CD14-positive monocyte (primary cell): ENCODE measurements around the gene TTC28. TPM values are rescaled to one million over a fixed set of nuclear protein-coding genes. Genes with fewer than 3 reads are reported as not detected.
"Not testable (repeated sequence)": the region's sequence is repeated elsewhere in the genome, so short reads cannot be mapped to it uniquely, and the experiment has no call there.

Experiments used
- DNase-seq, 3 donors: peaks; one replicate each; pipeline ENCODE4 v3.0.0-alpha.2; 2011 to 2022
- H2AFZ ChIP-seq: 2 replicates; pipeline ENCODE4 v1.6.0; 2012; ENCODE audit warnings: mild to moderate bottlenecking, low read depth, low read length, inconsistent platforms; ENCODE audit not compliant: insufficient read depth, poor library complexity, severe bottlenecking
- H3K27ac ChIP-seq, 2 donors: 1 replicate in 1 of 2; 2 replicates in 1 of 2; pipeline ENCODE4 v1.5.1; 2012 to 2013; ENCODE audit warnings: low read length in 2 of 2, control low read depth in 1 of 2, inconsistent platforms in 1 of 2, low read depth in 1 of 2, mild to moderate bottlenecking in 1 of 2
- H3K27me3 ChIP-seq, 2 donors: one replicate each; pipeline versions ENCODE4 v1.6.0 to v1.6.1; 2011 to 2013; ENCODE audit warnings: low read length in 2 of 2; ENCODE audit not compliant: control insufficient read depth in 2 of 2, insufficient read depth in 2 of 2
- H3K36me3 ChIP-seq, 2 donors: replicated peaks in 1 of 2; 1 replicate in 1 of 2; 2 replicates in 1 of 2; pipeline versions ENCODE4 v1.5.1 to v1.6.1; 2012 to 2013; ENCODE audit warnings: low read length in 2 of 2, control low read depth in 1 of 2, inconsistent platforms in 1 of 2, mild to moderate bottlenecking in 1 of 2; ENCODE audit not compliant: insufficient read depth in 2 of 2, control insufficient read depth in 1 of 2
- H3K4me1 ChIP-seq, 2 donors: 1 replicate in 1 of 2; 2 replicates in 1 of 2; pipeline versions ENCODE4 v1.5.1 to v1.6.1; 2012 to 2013; ENCODE audit warnings: low read length in 2 of 2, control low read depth in 1 of 2, inconsistent platforms in 1 of 2, mild to moderate bottlenecking in 1 of 2, moderate library complexity in 1 of 2; ENCODE audit not compliant: insufficient read depth in 2 of 2, control insufficient read depth in 1 of 2
- H3K4me2 ChIP-seq: replicated peaks from 2 replicates; pipeline ENCODE3; 2012; ENCODE audit warnings: low read length, moderate library complexity, mild to moderate bottlenecking; ENCODE audit not compliant: poor library complexity, severe bottlenecking; ENCODE audit errors: extremely low read depth
- H3K4me3 ChIP-seq, 3 experiments: fragments of 200-600 bp in 1 of 3; sonication (generic) in 1 of 3; replicated peaks in 1 of 3; 1 replicate in 2 of 3; 2 replicates in 1 of 3; pipeline ENCODE4 v1.5.1; 2011 to 2013; ENCODE audit warnings: low read length in 3 of 3, mild to moderate bottlenecking in 3 of 3, control low read depth in 2 of 3, low read depth in 2 of 3, inconsistent platforms in 1 of 3, moderate library complexity in 1 of 3
- H3K79me2 ChIP-seq: 2 replicates; pipeline ENCODE4 v1.6.0; 2012; ENCODE audit warnings: mild to moderate bottlenecking, control low read depth, inconsistent platforms, low read length, moderate library complexity; ENCODE audit not compliant: insufficient read depth
- H3K9ac ChIP-seq: 2 replicates; pipeline ENCODE4 v1.6.0; 2017; ENCODE audit warnings: low read length, mild to moderate bottlenecking; ENCODE audit not compliant: insufficient read depth, poor library complexity, severe bottlenecking
- H3K9me3 ChIP-seq, 2 donors: replicated peaks in 1 of 2; 1 replicate in 1 of 2; 2 replicates in 1 of 2; pipeline versions ENCODE4 v1.5.1 to v1.6.1; 2012 to 2013; ENCODE audit warnings: low read length in 2 of 2, control low read depth in 1 of 2; ENCODE audit not compliant: control insufficient read depth in 1 of 2, insufficient read depth in 1 of 2
- H4K20me1 ChIP-seq: 2 replicates; pipeline ENCODE4 v1.6.0; 2012; ENCODE audit warnings: mild to moderate bottlenecking, low read length, control low read depth, moderate library complexity; ENCODE audit not compliant: insufficient read depth
- H3K27ac Mint-ChIP-seq, 7 donors: one replicate each; pipeline ENCODE4 v1.8.0; 2020; ENCODE audit warnings: mild to moderate bottlenecking in 7 of 7, mixed read lengths in 7 of 7, moderate library complexity in 6 of 7, inconsistent platforms in 2 of 7
- H3K27me3 Mint-ChIP-seq, 3 donors: one replicate each; pipeline ENCODE4 v1.8.0; 2021 to 2022; ENCODE audit warnings: low read depth in 3 of 3, mild to moderate bottlenecking in 3 of 3, mixed read lengths in 3 of 3, moderate library complexity in 3 of 3, inconsistent platforms in 1 of 3
- H3K36me3 Mint-ChIP-seq, 2 donors: one replicate each; pipeline ENCODE4 v1.8.0; 2020; ENCODE audit warnings: mixed read lengths in 2 of 2, inconsistent platforms in 1 of 2, mild to moderate bottlenecking in 1 of 2
- H3K4me1 Mint-ChIP-seq: one replicate; pipeline ENCODE4 v1.8.0; 2020; ENCODE audit warnings: mild to moderate bottlenecking, mixed read lengths
- H3K4me3 Mint-ChIP-seq, 2 donors: one replicate each; pipeline ENCODE4 v1.8.0; 2020; ENCODE audit warnings: mild to moderate bottlenecking in 2 of 2, mixed read lengths in 2 of 2, moderate library complexity in 1 of 2
- H3K9me3 Mint-ChIP-seq, 7 donors: one replicate each; pipeline ENCODE4 v1.8.0; 2020 to 2022; ENCODE audit warnings: mixed read lengths in 7 of 7, mild to moderate bottlenecking in 6 of 7, moderate library complexity in 6 of 7, inconsistent platforms in 2 of 7
- WGBS: methylation state at CpG from one replicate; pipeline ENCODE4 v1.1.5; 2013; ENCODE audit warnings: missing lambda C conversion rate; ENCODE audit not compliant: insufficient coverage; 5-methylcytosine and 5-hydroxymethylcytosine counted together
- intact Hi-C, 2 donors: fragments of 100-400 bp; cut with micrococcal nuclease; formaldehyde crosslinking; loops; one replicate each; pipeline versions ENCODE4 v1.15.0 to v1.15.1; 2023
- polyA plus RNA-seq, 3 donors: library from polyadenylated mRNA; depleted of rRNA in 1 of 3; unstranded in 2 of 3; stranded (reverse) in 1 of 3; fragments of 300-500 nt in 2 of 3; fragments of >200 nt in 1 of 3; fragmentation: Illumina TruSeq in 2 of 3; gene quantifications; 1 replicate in 2 of 3; 2 replicates in 1 of 3; pipeline ENCODE4 v1.2.3, GENCODE V29; 2012 to 2021
- TF ChIP-seq, protein P1 (sequence below): fragments of 200-600 bp; IDR thresholded peaks from one replicate; pipeline ENCODE4 v1.8.0; 2022; ENCODE audit warnings: antibody characterized with exemption, mild to moderate bottlenecking

The TTC28 gene
- polyA plus RNA-seq, 3 donors, result 0.24 to 0.61 TPM; not detected in 1

DNA sequence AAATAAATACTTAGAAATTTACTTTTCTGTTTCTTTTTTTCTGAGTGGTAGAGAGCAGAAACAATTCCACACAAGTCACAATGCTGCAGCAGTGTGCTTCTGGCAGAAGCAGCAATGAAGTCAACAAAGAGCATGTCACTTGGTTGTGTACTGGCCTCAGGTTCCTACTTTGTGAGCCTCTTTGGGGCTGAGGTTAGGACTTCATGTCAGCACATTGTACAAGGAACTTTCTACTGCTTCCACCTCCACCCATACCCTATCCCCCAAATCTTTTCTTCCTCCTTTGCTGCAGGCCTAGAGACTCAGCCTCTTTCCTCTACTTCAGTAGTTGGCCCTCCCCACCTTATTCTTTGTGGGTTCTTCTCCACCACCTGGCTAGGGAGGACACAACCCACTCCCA lies 507.9 kb downstream of the TTC28 start:
- intact Hi-C loops, result no loop called here
- no peak for DNase-seq
- H3K36me3 Mint-ChIP-seq, result no peaks in the 10 kb centered on the region
- H3K4me1 ChIP-seq, result no peaks in the 10 kb centered on the region
- TF ChIP-seq, protein P1, sequence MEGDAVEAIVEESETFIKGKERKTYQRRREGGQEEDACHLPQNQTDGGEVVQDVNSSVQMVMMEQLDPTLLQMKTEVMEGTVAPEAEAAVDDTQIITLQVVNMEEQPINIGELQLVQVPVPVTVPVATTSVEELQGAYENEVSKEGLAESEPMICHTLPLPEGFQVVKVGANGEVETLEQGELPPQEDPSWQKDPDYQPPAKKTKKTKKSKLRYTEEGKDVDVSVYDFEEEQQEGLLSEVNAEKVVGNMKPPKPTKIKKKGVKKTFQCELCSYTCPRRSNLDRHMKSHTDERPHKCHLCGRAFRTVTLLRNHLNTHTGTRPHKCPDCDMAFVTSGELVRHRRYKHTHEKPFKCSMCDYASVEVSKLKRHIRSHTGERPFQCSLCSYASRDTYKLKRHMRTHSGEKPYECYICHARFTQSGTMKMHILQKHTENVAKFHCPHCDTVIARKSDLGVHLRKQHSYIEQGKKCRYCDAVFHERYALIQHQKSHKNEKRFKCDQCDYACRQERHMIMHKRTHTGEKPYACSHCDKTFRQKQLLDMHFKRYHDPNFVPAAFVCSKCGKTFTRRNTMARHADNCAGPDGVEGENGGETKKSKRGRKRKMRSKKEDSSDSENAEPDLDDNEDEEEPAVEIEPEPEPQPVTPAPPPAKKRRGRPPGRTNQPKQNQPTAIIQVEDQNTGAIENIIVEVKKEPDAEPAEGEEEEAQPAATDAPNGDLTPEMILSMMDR, result no peak
- no peaks in the 10 kb centered on the region for H4K20me1 ChIP-seq
- H3K36me3 ChIP-seq, result no peaks in the 10 kb centered on the region
- no peaks in the 10 kb centered on the region for H3K4me1 Mint-ChIP-seq
- H3K9ac ChIP-seq, result no peak overlapping the region
- H3K27ac ChIP-seq, result no peak overlapping the region
- H3K4me3 Mint-ChIP-seq, result no peak overlapping the region
- H3K4me3 ChIP-seq, result no peak overlapping the region
- H3K27me3 ChIP-seq, result no peaks in the 10 kb centered on the region
- peaks cover 0 to 3% (median 0%) of the 10 kb centered on the region in 3 donors for H3K27me3 Mint-ChIP-seq
- no peaks in the 10 kb centered on the region for H3K9me3 ChIP-seq
- peaks cover 1 to 9% (median 6%) of the 10 kb centered on the region in 7 donors for H3K9me3 Mint-ChIP-seq
- no peak overlapping the region for H3K4me2 ChIP-seq
- no peaks in the 10 kb centered on the region for H3K79me2 ChIP-seq
- H2AFZ ChIP-seq, result no peak overlapping the region
- H3K27ac Mint-ChIP-seq, result no peak overlapping the region

DNA sequence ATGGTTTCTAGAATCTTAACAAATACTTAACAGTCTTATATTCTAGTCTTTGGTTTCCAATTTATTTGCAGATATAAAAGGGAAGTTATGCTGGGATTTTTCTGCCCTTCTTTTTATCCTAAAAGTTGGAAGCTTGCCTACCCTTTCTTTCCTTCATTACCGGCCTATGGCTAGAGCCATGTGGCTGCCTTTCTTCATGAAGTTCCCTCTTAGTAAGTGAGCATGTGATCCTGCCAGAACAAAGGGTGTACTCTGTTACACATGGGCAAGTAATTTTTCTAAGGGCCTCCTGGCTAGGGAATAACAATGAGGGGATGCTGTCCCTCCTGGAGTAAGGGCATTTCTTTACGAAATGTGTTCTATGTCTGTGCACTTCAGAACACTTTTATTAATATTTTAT lies 508.5 kb downstream of the TTC28 start:
- Mint-ChIP-seq H3K9me3 (peaks cover 5 to 14% (median 8%) of the 10 kb centered on the region in 7 donors), H3K27ac (no peak overlapping the region), H3K4me3 (no peak overlapping the region), H3K36me3 (no peaks in the 10 kb centered on the region), H3K27me3 (peaks cover 0 to 3% (median 0%) of the 10 kb centered on the region in 3 donors), H3K4me1 (no peaks in the 10 kb centered on the region)
- no CpG with 5 or more reads among the region's 2 CpGs for WGBS
- H3K9me3 ChIP-seq, result no peaks in the 10 kb centered on the region
- intact Hi-C loops, result no loop called here
- H4K20me1 ChIP-seq, result no peaks in the 10 kb centered on the region
- no peaks in the 10 kb centered on the region for H3K36me3 ChIP-seq
- H3K27me3 ChIP-seq, result no peaks in the 10 kb centered on the region
- TF ChIP-seq, protein P1, result no peak
- DNase-seq, result no peak
- no peak overlapping the region for H3K27ac ChIP-seq
- H3K4me3 ChIP-seq, result no peak overlapping the region
- H2AFZ ChIP-seq, result no peak overlapping the region
- H3K4me2 ChIP-seq, result no peak overlapping the region
- no peak overlapping the region for H3K9ac ChIP-seq
- no peaks in the 10 kb centered on the region for H3K79me2 ChIP-seq
- no peaks in the 10 kb centered on the region for H3K4me1 ChIP-seq

DNA sequence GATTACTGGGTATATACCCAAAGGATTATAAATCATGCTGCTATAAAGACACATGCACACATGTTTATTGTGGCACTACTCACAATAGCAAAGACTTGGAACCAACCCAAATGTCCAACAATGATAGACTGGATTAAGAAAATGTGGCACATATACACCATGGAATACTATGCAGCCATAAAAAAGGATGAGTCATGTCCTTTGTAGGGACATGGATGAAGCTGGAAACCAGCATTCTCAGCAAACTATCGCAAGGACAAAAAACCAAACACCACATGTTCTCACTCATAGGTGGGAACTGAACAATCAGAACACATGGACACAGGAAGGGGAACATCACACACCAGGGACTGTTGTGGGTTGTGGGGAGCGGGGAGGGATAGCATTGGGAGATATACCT lies 510.3 kb downstream of the TTC28 start:
- intact Hi-C loops, H3K36me3 Mint-ChIP-seq, H3K27me3 ChIP-seq, H3K4me3 ChIP-seq, H3K4me1 ChIP-seq, H3K4me3 Mint-ChIP-seq, H3K4me1 Mint-ChIP-seq, H3K36me3 ChIP-seq, H3K9me3 ChIP-seq, H3K79me2 ChIP-seq, H3K4me2 ChIP-seq, H3K27ac ChIP-seq, H3K9ac ChIP-seq, H4K20me1 ChIP-seq, H2AFZ ChIP-seq, H3K27me3 Mint-ChIP-seq, DNase-seq, H3K27ac Mint-ChIP-seq: not testable (repeated sequence)
- peaks cover 7 to 17% (median 12%) of the 10 kb centered on the region in 7 donors for H3K9me3 Mint-ChIP-seq
- whole genome bisulfite sequencing, result no CpG with 5 or more reads among the region's 2 CpGs
